DOHH2 (cell line): Measurements from ENCODE around the gene MAP2K3.

ENCODE experiments used
- EZH2phosphoT487 ChIP-seq: fragments of 200-600 bp; sonication (generic); IDR thresholded peaks from 2 replicates; pipeline ENCODE4 v1.6.1; 2017; ENCODE audit warnings: borderline replicate concordance, mild to moderate bottlenecking, antibody characterized with exemption, low read length, moderate library complexity, mixed read lengths
- TF ChIP-seq, protein P1 (sequence below): fragments of 200-600 bp; sonication (generic); IDR thresholded peaks from one replicate; pipeline ENCODE4 v1.5.1; 2014; ENCODE audit warnings: antibody characterized with exemption, mild to moderate bottlenecking, low read depth, low read length; ENCODE audit not compliant: poor library complexity, severe bottlenecking

DNA sequence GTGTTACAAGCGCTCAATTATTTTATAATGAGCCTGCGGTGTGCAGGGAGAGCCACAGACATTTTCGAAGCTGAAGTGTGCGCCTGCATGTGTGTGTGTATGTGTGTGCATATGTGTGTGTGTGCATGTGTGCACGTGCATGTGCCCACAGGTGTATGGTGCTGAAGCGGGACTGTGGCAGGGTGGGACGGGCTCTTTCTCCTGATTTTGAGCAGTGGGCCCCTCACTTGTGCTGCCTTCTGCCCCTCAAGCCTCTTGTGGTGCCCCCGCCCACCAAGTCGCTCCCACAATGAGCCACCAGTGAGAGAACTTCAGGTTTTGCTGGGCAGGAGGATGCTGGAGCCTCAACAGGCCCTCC lies 75.0 kb downstream of the MAP2K3 start:
- TF ChIP-seq, protein P1, sequence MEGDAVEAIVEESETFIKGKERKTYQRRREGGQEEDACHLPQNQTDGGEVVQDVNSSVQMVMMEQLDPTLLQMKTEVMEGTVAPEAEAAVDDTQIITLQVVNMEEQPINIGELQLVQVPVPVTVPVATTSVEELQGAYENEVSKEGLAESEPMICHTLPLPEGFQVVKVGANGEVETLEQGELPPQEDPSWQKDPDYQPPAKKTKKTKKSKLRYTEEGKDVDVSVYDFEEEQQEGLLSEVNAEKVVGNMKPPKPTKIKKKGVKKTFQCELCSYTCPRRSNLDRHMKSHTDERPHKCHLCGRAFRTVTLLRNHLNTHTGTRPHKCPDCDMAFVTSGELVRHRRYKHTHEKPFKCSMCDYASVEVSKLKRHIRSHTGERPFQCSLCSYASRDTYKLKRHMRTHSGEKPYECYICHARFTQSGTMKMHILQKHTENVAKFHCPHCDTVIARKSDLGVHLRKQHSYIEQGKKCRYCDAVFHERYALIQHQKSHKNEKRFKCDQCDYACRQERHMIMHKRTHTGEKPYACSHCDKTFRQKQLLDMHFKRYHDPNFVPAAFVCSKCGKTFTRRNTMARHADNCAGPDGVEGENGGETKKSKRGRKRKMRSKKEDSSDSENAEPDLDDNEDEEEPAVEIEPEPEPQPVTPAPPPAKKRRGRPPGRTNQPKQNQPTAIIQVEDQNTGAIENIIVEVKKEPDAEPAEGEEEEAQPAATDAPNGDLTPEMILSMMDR, result no peak
- no peak for TF ChIP-seq EZH2phosphoT487
